Neural progenitor cell (in vitro differentiated cells): ENCODE measurements around the gene MAT1A. TPM values are rescaled to one million over a fixed set of nuclear protein-coding genes. Genes with fewer than 3 reads are reported as not detected.

Source experiments
- DNase-seq: peaks from one replicate; pipeline ENCODE4 v3.0.0-alpha.2; 2016; ENCODE audit warnings: low spot score
- H2AFZ ChIP-seq: fragments of 200-600 bp; sonication (generic); replicated peaks from 2 replicates; pipeline ENCODE4 v1.6.1; 2016; ENCODE audit warnings: antibody characterized with exemption
- H3F3A ChIP-seq: fragments of 200-600 bp; sonication (generic); 2 replicates; pipeline ENCODE4 v1.6.1; 2016; ENCODE audit warnings: antibody characterized with exemption, low read depth
- H3K27ac ChIP-seq: fragments of 200-600 bp; sonication (generic); 2 replicates; pipeline ENCODE4 v1.5.1; 2016; ENCODE audit warnings: mild to moderate bottlenecking
- H3K27me3 ChIP-seq: fragments of 200-600 bp; sonication (generic); 2 replicates; pipeline ENCODE4 v1.6.1; 2016; ENCODE audit warnings: mild to moderate bottlenecking, moderate library complexity
- H3K36me3 ChIP-seq: fragments of 200-600 bp; sonication (generic); 2 replicates; pipeline ENCODE4 v1.5.1; 2016
- H3K4me1 ChIP-seq: fragments of 200-600 bp; sonication (generic); 2 replicates; pipeline ENCODE4 v1.6.1; 2016; ENCODE audit warnings: mixed run types
- H3K4me2 ChIP-seq: fragments of 200-600 bp; sonication (generic); 2 replicates; pipeline ENCODE4 v1.6.1; 2016
- H3K4me3 ChIP-seq: fragments of 200-600 bp; sonication (generic); 2 replicates; pipeline ENCODE4 v1.5.1; 2016
- H3K79me2 ChIP-seq: fragments of 200-600 bp; sonication (generic); 2 replicates; pipeline ENCODE4 v1.6.1; 2016; ENCODE audit warnings: low read depth
- H3K9ac ChIP-seq: fragments of 200-600 bp; sonication (generic); 2 replicates; pipeline ENCODE4 v1.6.1; 2016
- H3K9me3 ChIP-seq: fragments of 200-600 bp; sonication (generic); 2 replicates; pipeline ENCODE4 v1.5.1; 2016; ENCODE audit warnings: low read depth
- H4K20me1 ChIP-seq: fragments of 200-600 bp; sonication (generic); 2 replicates; pipeline ENCODE4 v1.6.1; 2016; ENCODE audit warnings: low read depth
- H3K27ac Mint-ChIP-seq: 3 replicates; pipeline ENCODE4 v1.8.0; 2021; ENCODE audit warnings: mixed read lengths
- H3K27me3 Mint-ChIP-seq: 2 replicates; pipeline ENCODE4 v1.8.0; 2022; ENCODE audit warnings: low read depth, mild to moderate bottlenecking, inconsistent platforms, moderate library complexity, mixed read lengths; ENCODE audit not compliant: insufficient read depth
- H3K36me3 Mint-ChIP-seq: 3 replicates; pipeline ENCODE4 v1.8.0; 2021; ENCODE audit warnings: mixed read lengths
- H3K4me1 Mint-ChIP-seq: 3 replicates; pipeline ENCODE4 v1.8.0; 2021; ENCODE audit warnings: mixed read lengths
- H3K4me3 Mint-ChIP-seq: 3 replicates; pipeline ENCODE4 v1.8.0; 2021; ENCODE audit warnings: mild to moderate bottlenecking, moderate library complexity, mixed read lengths
- H3K9me3 Mint-ChIP-seq: 3 replicates; pipeline ENCODE4 v1.8.0; 2020; ENCODE audit warnings: mixed read lengths
- EZH2 ChIP-seq: fragments of 200-600 bp; sonication (generic); IDR thresholded peaks from 2 replicates; pipeline ENCODE4 v1.6.1; 2017; ENCODE audit warnings: antibody characterized with exemption, mild to moderate bottlenecking, moderate library complexity
- EZH2phosphoT487 ChIP-seq: fragments of 200-600 bp; sonication (generic); IDR thresholded peaks from 2 replicates; pipeline ENCODE4 v1.6.1; 2017; ENCODE audit warnings: antibody characterized with exemption
- total RNA-seq: library from RNA; depleted of rRNA; stranded (reverse); fragments of >200 nt; gene quantifications from 2 replicates; pipeline ENCODE4 v1.2.3, GENCODE V29; 2015; ENCODE audit warnings: low replicate concordance
- TF ChIP-seq, protein P1 (sequence below): fragments of 200-600 bp; sonication (generic); IDR thresholded peaks from 2 replicates; pipeline ENCODE4 v1.5.1; 2017; ENCODE audit warnings: antibody characterized with exemption, mild to moderate bottlenecking

MAT1A gene
- total RNA-seq, 1 donor from 2014 or later = not detected

DNA sequence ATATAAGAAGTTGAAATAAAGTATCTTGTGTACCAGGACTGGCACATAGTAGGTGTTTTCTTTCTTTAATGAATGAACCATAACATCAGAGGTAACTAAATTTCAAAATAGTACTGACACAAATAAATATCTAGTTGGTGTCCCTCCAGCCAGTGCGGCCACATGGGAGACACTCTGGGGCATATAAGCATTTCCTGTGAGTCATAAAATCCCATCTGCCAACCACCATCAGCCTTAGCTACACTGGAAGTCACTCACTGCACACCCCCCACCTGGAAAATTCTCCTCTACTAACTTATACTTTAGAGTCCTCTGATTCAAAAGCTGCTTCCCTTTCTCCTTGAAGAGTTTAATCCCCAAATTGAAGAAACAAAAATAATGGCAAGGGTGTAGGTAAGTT, 34.6 kb upstream of the MAT1A start:
- TF ChIP-seq, protein P1, sequence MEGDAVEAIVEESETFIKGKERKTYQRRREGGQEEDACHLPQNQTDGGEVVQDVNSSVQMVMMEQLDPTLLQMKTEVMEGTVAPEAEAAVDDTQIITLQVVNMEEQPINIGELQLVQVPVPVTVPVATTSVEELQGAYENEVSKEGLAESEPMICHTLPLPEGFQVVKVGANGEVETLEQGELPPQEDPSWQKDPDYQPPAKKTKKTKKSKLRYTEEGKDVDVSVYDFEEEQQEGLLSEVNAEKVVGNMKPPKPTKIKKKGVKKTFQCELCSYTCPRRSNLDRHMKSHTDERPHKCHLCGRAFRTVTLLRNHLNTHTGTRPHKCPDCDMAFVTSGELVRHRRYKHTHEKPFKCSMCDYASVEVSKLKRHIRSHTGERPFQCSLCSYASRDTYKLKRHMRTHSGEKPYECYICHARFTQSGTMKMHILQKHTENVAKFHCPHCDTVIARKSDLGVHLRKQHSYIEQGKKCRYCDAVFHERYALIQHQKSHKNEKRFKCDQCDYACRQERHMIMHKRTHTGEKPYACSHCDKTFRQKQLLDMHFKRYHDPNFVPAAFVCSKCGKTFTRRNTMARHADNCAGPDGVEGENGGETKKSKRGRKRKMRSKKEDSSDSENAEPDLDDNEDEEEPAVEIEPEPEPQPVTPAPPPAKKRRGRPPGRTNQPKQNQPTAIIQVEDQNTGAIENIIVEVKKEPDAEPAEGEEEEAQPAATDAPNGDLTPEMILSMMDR = no peak
- TF ChIP-seq EZH2phosphoT487 = no peak
- no peak for TF ChIP-seq EZH2
- Mint-ChIP-seq H3K4me3 (no peak overlapping the region), H3K27ac (no peak overlapping the region), H3K36me3 (no peaks in the 10 kb centered on the region), H3K27me3 (peaks cover 6% of the 10 kb centered on the region), H3K9me3 (peaks cover 3% of the 10 kb centered on the region), H3K4me1 (peaks cover 11% of the 10 kb centered on the region)
- Histone ChIP-seq H3K9me3 (no peaks in the 10 kb centered on the region), H3F3A (peaks cover 11% of the 10 kb centered on the region), H3K4me1 (peaks cover 16% of the 10 kb centered on the region), H4K20me1 (no peaks in the 10 kb centered on the region), H3K27me3 (no peaks in the 10 kb centered on the region), H3K27ac (no peak overlapping the region), H3K4me2 (no peak overlapping the region), H3K79me2 (no peaks in the 10 kb centered on the region), H3K36me3 (no peaks in the 10 kb centered on the region), H2AFZ (no peak overlapping the region), H3K4me3 (no peak overlapping the region), H3K9ac (no peak overlapping the region)
- DNase-seq = no peak

DNA sequence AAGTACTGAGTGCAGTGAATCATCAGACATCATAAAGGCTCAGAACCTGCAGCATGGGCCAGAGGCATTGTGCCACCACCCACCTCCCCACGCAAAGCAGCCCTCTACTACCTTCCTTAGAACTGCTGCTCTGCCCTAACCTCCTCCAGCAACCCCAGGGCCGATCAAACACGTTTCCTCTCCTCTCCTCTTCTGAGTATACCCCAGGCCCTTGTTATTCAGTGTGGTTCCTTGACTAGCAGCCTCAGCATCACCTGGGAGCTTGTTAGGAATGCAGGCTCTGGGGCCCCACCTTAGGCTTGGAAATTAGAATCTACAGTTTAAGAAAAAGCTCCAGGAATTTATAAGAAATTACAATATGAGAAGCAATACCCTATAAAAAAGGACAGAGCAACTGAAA, 33.9 kb upstream of the MAT1A start:
- no peak overlapping the region for H3K4me3 ChIP-seq
- H3K4me2 ChIP-seq = peak overlapping the region; percentile 17
- H3K9me3 Mint-ChIP-seq = peaks cover 3% of the 10 kb centered on the region
- peaks cover 16% of the 10 kb centered on the region for H3K4me1 ChIP-seq
- DNase-seq = no peak
- H3K4me3 Mint-ChIP-seq = no peak overlapping the region
- TF ChIP-seq EZH2phosphoT487 (no peak), EZH2 (no peak)
- TF ChIP-seq, protein P1 = no peak
- H3K9ac ChIP-seq = no peak overlapping the region
- peak overlapping the region; percentile 53 for H3K27ac Mint-ChIP-seq
- H3K36me3 Mint-ChIP-seq = no peaks in the 10 kb centered on the region
- no peaks in the 10 kb centered on the region for H3K9me3 ChIP-seq
- no peaks in the 10 kb centered on the region for H3K36me3 ChIP-seq
- peak overlapping the region; percentile 12 for H3K27ac ChIP-seq
- peaks cover 11% of the 10 kb centered on the region for H3K4me1 Mint-ChIP-seq
- peaks cover 11% of the 10 kb centered on the region for H3F3A ChIP-seq
- peak overlapping the region; percentile 61 for H2AFZ ChIP-seq
- H4K20me1 ChIP-seq = no peaks in the 10 kb centered on the region
- H3K27me3 Mint-ChIP-seq = peaks cover 6% of the 10 kb centered on the region
- H3K79me2 ChIP-seq = no peaks in the 10 kb centered on the region
- no peaks in the 10 kb centered on the region for H3K27me3 ChIP-seq

DNA sequence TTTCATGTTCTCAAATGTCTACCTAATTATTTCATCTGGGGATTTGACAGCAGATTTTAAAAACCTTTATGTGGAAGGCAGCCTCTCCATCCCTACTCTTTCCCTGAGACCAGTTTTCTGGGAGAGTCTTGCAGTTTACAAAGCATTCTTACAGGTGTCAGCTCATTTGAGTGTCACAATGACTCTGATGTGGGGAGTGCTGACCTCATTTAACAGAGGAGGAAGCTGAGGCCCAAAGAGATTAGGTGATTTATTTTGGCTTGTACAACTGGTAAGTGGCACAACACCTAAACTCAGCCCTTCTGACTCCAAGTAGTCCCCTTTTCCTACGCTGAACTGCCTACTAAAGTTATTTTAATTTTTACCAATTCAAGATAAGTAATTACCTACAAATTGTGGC, 33.3 kb upstream of the MAT1A start:
- H2AFZ ChIP-seq = peak overlapping the region; percentile 61
- Mint-ChIP-seq H3K27me3 (peaks cover 6% of the 10 kb centered on the region), H3K36me3 (no peaks in the 10 kb centered on the region), H3K27ac (peak overlapping the region; percentile 53), H3K4me3 (no peak overlapping the region), H3K4me1 (peaks cover 11% of the 10 kb centered on the region), H3K9me3 (peaks cover 3% of the 10 kb centered on the region)
- peak overlapping the region; percentile 25 for H3K27ac ChIP-seq
- H3K9me3 ChIP-seq = no peaks in the 10 kb centered on the region
- DNase-seq = peak; percentile 16
- H4K20me1 ChIP-seq = no peaks in the 10 kb centered on the region
- H3K27me3 ChIP-seq = no peaks in the 10 kb centered on the region
- TF ChIP-seq, protein P1 = no peak
- TF ChIP-seq EZH2 (no peak), EZH2phosphoT487 (no peak)
- no peak overlapping the region for H3K9ac ChIP-seq
- H3F3A ChIP-seq = peaks cover 11% of the 10 kb centered on the region
- H3K4me1 ChIP-seq = peaks cover 16% of the 10 kb centered on the region
- H3K79me2 ChIP-seq = no peaks in the 10 kb centered on the region
- H3K36me3 ChIP-seq = no peaks in the 10 kb centered on the region
- H3K4me2 ChIP-seq = peak overlapping the region; percentile 17
- no peak overlapping the region for H3K4me3 ChIP-seq
